HG02759 (cell line): ENCODE data around the gene BCAR3.
A peak's percentile ranks its signal among the peaks of the same experiment; 100 is the strongest.
"Not testable (repeated sequence)": the region's sequence is repeated elsewhere in the genome, so short reads cannot be mapped to it uniquely, and the experiment has no call there.

Source experiments
- ATAC-seq: cut with Tn5 transposase; IDR thresholded peaks from one replicate; pipeline ENCODE4 v1.9.1; 2021; ENCODE audit warnings: mild to moderate bottlenecking, moderate library complexity; ENCODE audit not compliant: unreplicated experiment

Gene BCAR3

GRCh38 chr1:93670141-93670540 lies 11.5 kb downstream of the BCAR3 start:
- ATAC-seq, result no peak

- ATAC-seq, result no peak
Observed at GRCh38 chr1:93669369-93669768, 12.3 kb downstream of the BCAR3 start.

- no peak for ATAC-seq
Observed at GRCh38 chr1:93668951-93669350, 12.7 kb downstream of the BCAR3 start.

GRCh38 chr1:93668121-93668520 lies 13.5 kb downstream of the BCAR3 start:
- ATAC-seq, result no peak

- no peak for ATAC-seq
Observed at GRCh38 chr1:93667642-93668041, 14.0 kb downstream of the BCAR3 start.

GRCh38 chr1:93666613-93667384 lies 14.8 kb downstream of the BCAR3 start:
- no peak for ATAC-seq

- ATAC-seq, result no peak
Observed at GRCh38 chr1:93665015-93665414, 16.6 kb downstream of the BCAR3 start.

- no peak for ATAC-seq
Observed at GRCh38 chr1:93663208-93663614, 18.4 kb downstream of the BCAR3 start.

GRCh38 chr1:93662481-93663207 lies 19.0 kb downstream of the BCAR3 start:
- ATAC-seq, result no peak

- ATAC-seq, result peak; percentile 48
Observed at GRCh38 chr1:93661829-93662474, 19.7 kb downstream of the BCAR3 start.

GRCh38 chr1:93661341-93661740 lies 20.3 kb downstream of the BCAR3 start:
- not testable (repeated sequence) for ATAC-seq

GRCh38 chr1:93659822-93660503 lies 21.7 kb downstream of the BCAR3 start:
- ATAC-seq, result no peak

- no peak for ATAC-seq
Observed at GRCh38 chr1:93658188-93658587, 23.4 kb downstream of the BCAR3 start.

GRCh38 chr1:93656491-93656890 lies 25.1 kb downstream of the BCAR3 start:
- ATAC-seq, result no peak

- no peak for ATAC-seq
Observed at GRCh38 chr1:93653656-93654055, 28.0 kb downstream of the BCAR3 start.

- no peak for ATAC-seq
Observed at GRCh38 chr1:93652323-93652949, 29.2 kb downstream of the BCAR3 start.

- ATAC-seq, result no peak
Observed at GRCh38 chr1:93651695-93652094, 29.9 kb downstream of the BCAR3 start.

GRCh38 chr1:93650159-93650558 lies 31.5 kb downstream of the BCAR3 start:
- ATAC-seq, result not testable (repeated sequence)

GRCh38 chr1:93649231-93649630 lies 32.4 kb downstream of the BCAR3 start:
- ATAC-seq, result no peak

GRCh38 chr1:93648656-93649055 lies 33.0 kb downstream of the BCAR3 start:
- ATAC-seq, result no peak

GRCh38 chr1:93641527-93641926 lies 40.1 kb downstream of the BCAR3 start:
- no peak for ATAC-seq
